SKM-1 (cell line): ENCODE measurements around the gene PFN3.
"Not testable (repeated sequence)": the region's sequence is repeated elsewhere in the genome, so short reads cannot be mapped to it uniquely, and the experiment has no call there.

Experiments used
- DNase-seq: peaks from one replicate; lab custom pipeline; 2025; ENCODE audit not compliant: unreplicated experiment; lab: John Stamatoyannopoulos, UW

The PFN3 gene

DNA sequence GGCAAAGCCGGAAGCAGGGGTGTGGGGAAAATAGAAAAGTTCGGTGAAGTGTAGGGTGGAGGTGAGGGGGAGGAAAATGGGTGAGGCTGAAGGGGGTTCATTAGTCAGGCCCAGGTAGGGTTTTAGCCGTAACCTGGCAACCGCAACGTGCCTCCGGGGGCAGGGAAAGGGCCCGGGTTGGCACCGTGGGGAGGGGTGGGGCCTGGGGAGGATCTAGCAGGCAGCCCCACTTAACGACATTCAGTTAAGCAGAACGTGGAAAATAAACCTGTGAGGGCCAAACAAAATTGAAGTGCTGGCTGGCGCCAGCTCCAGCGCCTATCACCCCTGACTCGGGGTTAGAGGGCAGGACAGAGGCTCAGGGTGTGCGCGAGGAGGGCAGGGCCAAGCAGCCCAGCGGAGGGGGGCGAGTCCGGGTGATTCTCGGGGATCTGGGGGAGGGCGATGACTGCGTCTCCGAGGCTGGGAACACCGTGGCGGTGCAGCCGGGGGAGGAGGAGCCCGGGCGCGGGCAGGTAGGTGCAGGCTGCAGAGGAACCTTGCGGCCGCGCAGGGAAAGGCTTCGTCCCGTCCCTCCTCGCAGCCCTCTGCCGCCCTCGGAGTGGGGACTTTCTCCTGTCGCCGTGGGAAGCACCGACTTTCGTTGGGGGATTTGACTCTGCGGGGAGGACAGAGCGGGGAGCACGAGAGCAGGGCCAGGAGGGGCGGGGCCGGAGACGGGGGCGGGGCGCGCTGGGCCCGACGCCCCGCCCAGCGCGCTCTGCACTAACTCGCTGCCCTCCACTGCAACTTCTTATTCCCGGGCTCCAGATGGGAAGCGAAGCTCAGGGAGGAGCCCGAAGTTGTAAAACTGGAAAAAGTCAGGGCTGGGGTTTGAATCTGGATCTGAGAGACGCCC is 37.6 kb downstream of the PFN3 start:
- DNase-seq, result no peak

DNA sequence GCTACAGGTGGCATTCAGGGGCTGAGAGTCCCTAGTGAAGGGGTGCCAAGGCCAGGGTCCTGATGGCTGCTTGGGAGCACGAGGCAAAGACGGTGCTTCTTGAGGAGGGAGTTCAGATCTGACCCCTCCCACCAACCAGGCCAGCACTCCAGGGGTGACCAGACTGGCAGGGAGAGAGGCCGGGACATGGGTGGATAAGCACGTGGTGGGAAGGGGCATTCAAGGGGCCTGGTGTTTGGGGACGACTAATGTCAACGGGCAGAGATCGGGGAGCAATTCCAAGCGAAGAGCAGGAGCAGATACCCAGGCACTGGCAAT is 38.2 kb downstream of the PFN3 start:
- no peak for DNase-seq

DNA sequence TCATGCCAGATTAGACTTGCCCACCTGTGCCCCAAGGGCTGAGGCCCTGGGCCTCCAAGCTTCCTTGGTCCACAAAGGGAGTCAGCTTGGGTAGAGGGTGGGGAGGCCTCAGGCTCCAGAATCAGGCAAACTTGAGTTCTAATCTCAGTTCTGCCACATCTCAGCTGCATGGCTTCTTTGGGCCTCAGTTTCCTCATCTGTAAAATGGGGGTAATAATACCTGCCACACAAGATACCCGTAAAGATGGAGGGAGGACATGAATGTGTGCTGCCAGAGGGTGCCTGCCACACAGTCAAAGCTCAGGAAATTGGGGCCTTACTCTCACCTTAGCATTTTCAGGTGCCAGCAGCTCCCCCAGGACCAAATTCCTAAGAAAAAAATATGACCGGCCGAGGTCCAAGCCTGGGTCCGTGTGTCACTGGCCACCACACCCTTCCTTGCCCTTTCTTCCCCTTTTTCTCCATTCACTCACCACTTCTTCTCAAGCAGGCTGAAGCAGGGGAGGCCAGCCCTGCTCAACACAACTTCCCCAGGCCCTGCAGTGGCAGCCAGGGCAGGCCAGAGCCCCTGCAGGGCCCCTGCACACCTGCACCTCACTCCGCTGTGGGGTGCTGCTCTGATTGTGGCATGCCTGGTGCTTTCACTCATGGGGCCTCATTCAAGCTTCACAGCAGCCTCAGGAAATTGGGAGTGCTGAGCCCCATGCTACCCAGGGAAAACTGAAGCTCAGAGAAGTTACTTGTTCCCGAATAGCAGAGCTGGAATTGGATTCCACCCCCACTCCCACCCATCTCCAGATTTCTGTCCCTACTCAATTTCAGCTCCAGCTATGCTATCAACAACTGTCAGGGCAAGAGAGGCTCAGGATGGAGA is 38.8 kb downstream of the PFN3 start:
- peak; percentile 24 for DNase-seq

DNA sequence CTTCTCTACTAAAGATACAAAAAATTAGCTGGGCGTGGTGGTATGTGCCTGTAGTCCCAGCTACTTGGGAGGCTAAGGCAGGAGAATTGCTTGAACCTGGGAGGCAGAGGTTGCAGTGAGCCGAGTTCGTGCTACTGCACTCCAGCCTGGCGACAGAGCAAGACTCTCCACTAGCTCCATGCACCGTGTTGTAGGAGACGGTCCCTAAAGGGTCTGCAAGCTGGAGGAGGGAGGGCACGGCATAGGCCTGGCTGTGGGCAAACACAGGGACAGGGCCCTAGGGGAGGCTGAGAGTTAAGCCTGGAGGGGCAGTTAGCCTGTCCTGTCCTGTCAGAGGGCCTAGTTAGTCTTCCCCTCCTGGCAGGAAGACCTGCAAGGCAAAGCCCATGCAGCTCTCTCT is 39.7 kb downstream of the PFN3 start:
- not testable (repeated sequence) for DNase-seq

DNA sequence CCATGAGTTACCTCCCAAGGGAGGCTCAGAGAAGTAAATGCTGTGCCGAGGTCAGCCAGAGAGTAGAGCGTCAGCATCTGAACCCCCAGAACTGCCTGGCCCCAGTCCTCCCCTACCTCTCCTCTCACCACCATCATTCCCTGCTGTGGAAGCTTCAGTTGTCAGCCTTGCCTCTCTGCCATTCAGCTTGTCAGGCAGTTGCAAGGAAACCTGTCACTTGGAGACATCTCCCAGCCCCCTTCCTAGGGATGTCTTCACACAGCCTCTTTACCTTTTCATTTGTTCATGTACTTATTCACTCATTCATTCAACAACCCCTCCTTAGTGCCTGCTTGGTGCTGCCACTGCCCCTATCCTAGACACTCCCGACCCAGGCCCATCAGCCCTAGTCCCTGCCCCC is 40.6 kb downstream of the PFN3 start:
- DNase-seq, result no peak

DNA sequence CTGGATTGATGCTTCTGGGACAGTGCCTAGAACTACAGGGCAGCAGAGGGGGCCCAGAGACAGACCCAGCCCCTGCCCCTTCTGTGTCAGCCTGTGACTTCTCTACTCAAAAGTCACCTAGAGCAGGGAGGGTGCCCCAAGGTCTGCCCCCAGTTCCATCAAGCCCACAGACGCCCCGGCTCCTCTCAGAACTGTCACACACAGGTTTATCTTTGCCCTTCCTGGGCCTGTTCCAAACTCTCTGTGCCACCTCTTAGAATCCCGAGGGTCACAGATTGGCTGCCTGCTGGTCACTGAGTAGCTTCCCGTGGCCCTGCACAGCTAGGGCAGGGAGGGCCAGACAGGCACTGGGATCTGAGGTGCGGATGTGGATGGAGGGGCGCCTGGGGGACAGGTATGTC is 41.0 kb downstream of the PFN3 start:
- DNase-seq, result no peak

DNA sequence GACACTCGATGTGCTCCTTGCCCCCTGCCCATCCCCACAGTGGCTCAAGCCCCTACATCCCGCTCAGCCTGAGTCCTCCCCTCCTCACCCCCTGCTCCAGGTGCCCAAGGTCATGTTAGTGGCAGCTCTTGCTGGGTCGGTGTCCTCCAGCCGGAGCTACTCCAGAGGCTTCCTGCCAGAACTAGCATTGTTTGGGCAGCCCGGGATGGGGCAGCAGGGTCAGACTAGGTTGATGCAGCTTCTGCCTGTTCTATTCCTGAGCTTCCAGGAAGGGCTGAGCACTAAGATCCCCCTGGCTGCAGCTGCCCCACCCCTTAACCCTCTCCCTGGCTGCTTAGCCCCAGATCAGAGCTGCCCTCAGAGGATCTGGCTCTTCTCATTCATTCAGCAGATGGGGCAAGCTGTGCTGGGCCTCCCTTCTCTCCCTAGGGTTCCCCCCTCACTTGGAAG is 42.1 kb downstream of the PFN3 start:
- DNase-seq, result no peak

DNA sequence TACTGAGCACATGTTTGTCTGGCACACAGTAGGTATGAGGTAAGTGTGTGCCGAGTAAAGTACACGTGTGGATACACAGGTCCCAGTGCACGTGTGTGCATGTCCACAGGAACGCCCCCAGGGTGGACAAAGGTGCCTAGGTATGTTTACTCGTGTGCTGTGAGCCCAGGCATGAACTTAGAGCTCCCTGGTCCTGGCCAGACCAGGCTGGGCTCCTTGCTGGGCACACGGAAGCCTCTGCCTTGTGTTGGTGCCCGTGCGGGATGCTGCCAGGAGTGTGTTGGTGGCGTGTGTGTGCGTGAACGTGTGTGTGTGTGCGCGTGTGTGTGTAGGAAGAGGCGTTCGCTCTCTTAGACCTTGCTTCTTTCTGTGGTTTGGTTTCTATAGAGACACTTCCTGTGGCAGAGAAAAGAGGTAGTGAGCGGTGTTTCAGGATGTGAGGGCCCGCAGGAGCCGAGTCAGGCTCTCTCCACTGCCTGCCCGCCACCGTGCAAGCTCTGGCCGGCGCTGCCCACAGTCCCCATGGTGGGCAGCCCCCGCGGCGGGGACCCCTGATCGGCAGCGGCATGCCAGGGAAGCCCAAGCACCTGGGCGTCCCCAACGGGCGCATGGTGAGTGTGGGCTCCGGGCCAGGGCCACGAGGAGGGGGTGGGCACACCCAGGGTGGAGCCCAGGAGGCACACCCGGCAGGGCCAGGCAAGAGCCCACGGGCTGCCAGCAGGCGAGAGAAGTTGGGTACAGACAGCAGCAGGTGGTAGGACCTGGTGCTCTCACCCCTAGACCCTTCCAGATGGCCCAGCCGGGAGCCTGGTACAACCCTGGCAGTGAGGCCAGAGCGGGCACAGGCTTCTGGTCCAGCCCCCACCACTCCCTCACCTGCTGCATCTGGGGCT is 42.8 kb downstream of the PFN3 start, which contains the start of gene RGS14:
TSS of gene RGS14 (plus strand) at position 466 of the 893 bp plus-strand sequence. CDS start at position 567, 101 bp downstream.
- peak; percentile 93 for DNase-seq

DNA sequence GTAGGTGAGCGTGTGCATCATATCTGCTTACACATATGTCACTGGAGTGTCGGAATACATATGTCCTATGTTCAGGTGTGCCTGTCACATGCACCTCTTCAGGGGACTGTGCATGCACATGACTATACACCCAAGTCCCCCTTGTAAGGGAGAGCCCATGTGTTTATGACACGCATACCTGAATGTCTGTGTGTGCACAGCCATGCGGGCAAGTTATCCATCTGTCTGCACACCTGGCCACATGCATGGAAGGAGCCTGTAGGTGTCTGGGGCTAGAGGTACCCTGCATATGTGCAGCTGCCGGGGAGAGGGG is 43.4 kb downstream of the PFN3 start:
- no peak for DNase-seq

DNA sequence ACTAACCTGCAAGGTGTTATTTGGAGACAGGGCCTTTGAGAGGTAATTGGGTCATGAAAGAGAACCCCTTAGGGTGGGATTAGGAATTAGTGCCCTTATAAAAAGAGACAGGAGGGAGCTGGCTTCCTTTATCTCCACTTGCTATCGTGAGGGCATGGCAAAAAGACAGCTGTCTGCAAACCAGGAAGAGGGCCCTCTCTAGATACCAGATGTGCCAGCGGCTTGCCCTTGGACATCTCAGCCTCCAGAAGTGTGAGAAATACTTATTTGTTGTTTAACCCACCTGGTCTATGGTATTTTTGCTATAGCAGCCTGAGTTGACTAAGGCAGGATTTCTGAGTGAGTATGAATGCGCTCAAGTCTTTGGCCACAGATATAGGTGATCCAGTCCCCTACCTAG is 43.7 kb downstream of the PFN3 start:
- DNase-seq, result no peak

DNA sequence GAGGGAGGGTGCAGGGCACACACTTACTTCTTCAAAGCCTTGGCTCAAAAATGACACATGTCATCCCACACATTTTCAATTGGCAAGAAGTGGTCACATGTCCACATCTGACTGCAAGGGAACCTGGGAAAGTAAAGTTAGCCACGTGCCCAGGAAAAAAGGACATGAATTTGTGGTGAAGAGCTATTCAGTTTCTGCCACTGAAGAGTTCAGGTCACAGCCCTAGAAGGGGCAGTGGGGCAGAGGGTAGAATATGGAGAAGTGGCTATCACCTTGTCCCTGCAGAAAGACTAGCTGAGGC is 44.6 kb downstream of the PFN3 start:
- no peak for DNase-seq

DNA sequence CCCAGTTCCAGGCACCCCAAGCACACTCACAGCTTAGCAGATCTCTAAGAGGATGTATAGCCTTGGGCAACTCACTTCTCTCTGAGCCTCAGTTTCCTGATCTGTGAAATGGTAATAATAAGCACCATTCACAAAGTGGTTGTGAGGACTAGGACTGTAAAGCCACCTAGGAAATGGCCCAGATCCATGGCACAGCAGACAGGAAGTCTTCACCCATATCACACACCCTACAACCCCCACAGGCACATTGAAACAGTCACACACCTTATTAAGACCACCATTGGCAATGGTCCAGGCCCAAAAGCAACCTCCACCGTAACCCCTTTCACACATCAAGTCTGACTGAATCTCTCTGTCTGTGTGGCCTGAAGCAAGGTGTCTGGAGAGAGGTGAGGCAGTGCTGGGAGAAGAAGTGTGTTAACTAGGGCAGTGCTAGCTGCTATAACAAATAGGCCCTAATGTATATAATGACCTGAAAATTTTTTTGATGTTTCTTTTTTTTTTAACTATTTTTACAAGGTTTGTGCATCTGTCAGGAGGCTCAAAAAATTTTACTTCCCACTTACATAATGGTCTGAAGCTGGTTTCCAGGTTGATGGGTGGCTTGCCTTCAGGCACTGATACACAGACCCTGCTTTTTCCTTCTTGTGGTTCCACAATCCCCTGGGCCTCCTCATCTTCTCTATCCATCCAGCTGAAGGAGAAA is 45.1 kb downstream of the PFN3 start:
- no peak for DNase-seq

DNA sequence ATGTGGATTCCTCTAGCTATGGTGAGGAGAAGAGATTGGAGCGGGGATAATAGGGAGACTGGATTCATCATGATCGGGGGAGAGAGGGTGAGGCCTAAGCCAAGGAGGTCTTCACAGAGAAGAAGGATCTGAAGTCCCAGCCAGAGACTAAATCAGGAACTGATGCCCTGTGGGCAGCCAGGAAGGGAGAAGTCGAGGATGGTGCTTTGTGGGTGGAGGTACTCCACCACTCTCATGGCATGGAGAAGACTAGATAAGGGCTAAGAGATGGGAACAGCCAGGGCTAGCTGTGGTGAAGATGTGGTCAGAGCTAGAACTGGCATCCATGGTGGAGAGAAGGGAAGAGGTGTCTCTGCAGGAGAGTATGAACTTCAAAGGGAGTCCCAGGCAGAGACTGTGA is 45.8 kb downstream of the PFN3 start:
- DNase-seq, result no peak

DNA sequence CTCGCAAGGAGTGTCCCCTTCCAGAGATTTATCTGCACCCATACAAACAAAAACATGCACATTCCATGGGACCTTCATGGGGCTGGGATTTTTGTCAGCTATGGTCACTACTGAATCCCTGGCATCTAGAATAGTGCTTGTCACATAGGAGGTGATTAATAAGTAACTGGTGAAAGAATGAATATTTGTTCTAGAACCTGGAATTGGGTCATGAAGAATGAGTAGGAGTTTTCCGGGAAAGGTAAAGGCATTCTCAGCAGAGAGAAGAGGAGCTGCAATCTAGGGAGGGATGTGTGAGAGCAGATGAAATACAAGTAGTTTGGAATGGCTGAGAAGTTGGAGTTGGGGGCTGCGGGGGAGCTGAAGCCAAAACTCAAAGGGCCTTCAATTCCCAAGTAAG is 46.2 kb downstream of the PFN3 start:
- DNase-seq, result no peak

DNA sequence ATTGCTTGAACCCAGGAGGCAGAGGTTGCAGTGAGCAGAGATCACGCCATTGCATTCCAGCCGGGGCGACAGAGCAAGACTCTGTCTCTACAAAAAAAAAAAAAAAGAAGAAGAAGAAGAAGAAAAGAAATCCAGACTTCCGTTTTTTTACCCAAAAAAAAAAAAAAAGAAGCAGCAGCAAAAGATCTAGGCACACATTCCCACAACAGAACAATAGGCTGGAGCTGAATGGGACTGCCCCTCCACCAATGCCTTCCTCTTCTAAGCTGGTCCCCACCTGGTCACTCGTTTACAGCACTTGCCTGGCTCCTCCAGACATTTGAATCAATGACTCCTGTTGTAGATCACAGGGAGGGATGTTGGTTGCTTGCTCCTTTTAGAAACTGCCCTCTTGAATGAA is 47.4 kb downstream of the PFN3 start:
- DNase-seq, result no peak

DNA sequence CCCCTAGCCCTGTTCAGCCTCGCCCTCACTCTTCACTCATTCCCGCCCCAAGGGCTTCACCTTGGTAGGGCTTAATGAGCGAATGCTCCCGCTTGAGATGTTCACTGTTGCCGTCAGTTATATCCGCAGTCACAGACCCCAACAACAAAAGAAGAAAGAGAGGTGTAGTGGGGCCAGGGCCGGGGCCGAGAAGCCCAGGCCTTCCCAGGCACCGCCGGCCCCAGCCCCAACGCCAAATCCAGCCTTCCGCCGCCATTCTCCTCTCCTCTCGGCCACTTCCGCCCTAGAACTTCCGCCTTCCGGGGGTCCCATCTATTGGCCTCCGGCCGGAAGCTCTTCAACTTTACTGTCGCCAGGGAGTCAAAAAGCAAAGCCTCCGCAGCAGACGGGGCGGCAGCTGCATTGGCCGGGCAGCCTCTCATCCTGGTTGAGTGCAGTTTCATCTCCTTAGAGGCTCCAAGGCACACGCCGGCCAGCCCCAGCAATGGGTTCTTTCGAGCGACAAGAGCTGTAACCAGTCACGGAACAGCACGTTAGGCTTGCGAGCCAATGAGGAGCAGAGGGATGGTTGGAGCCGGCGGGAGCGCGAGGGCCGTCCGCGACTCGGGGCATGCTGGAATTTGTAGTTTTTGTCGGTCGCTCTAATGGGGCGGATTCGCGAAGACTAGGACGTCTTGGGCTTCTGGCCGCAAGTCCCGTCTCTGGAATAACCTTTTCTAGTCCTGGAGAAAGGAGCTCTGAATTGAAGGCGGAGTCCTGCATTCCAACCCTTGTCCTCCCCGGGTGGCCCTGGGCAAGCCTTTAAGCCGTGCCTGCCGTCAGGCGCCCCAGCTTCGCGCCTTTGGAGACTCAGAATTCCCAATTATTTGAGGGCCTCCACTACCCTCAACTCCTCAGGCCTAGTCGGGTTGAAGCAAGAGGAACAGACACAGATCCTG is 48.8 kb downstream of the PFN3 start, which contains the start of gene LMAN2:
TSS of gene LMAN2 (minus strand) at position 277 of the 938 bp plus-strand sequence. CDS start at position 256, 21 bp downstream.
- DNase-seq, result peak; percentile 94

DNA sequence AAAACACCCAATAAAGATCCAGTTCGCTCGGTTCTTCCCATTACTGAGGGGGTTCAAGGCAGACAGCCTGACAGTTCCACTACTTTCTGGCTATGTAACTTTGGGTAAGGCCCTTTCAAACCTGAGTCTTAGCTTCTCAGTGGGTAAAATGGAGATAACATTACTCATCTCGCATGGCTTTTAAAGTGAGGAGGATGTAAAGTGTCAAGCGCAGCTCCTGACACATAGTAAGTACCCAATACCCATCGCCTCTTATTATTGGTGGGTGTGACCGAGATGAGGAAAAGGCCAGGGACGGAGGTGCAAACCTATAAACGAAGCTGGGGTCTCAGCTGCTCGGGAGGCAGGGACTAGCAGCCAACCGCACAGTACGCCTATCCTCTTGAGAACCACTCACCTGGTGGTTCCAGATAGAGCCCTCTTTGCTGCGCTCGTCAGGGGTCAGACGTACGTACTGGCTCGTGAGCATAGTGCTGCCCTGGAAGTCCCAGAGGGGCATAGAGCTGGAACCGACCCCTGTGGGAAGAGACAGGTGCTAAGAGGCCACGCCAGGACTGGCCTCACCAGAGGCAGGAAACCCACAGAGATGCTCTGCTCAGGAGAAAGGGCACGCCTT is 49.6 kb downstream of the PFN3 start:
- no peak for DNase-seq
